Stimulated activated CD4-positive, alpha-beta T cell treated with anti-CD3 and anti-CD28 coated beads, TNF-alpha, amount 100 ng/mL, for 4 hours (primary cell): Measurements from ENCODE around the gene STK17A.

ENCODE experiments used
- DNase-seq, 3 experiments: peaks; one replicate each; pipeline ENCODE4 v3.0.0-alpha.2; 2020; ENCODE audit warnings: low read depth in 3 of 3

Gene STK17A

GRCh38 chr7:43634384-43634783 lies 51.5 kb downstream of the STK17A start:
- DNase-seq = no peak

- DNase-seq = no peak
These were observed 53.2 kb downstream of the STK17A start for GRCh38 chr7:43636093-43636492.

GRCh38 chr7:43637114-43637806 lies 54.4 kb downstream of the STK17A start:
- no peak for DNase-seq

GRCh38 chr7:43639858-43640491 lies 57.1 kb downstream of the STK17A start:
- DNase-seq = no peak

GRCh38 chr7:43640679-43641078 lies 57.8 kb downstream of the STK17A start:
- no peak for DNase-seq

- DNase-seq = no peak
These were observed 60.2 kb downstream of the STK17A start for GRCh38 chr7:43642897-43643630.

- DNase-seq = no peak
These were observed 60.9 kb downstream of the STK17A start for GRCh38 chr7:43643846-43644245.

- DNase-seq = no peak
These were observed 62.9 kb downstream of the STK17A start for GRCh38 chr7:43645699-43646226.

- DNase-seq = no peak
These were observed 63.9 kb downstream of the STK17A start for GRCh38 chr7:43646603-43647338.

GRCh38 chr7:43647339-43647672 lies 64.4 kb downstream of the STK17A start:
- DNase-seq = no peak

GRCh38 chr7:43647673-43648472 lies 65.0 kb downstream of the STK17A start:
- DNase-seq = peak in 1 of 3 experiments; percentile 12

GRCh38 chr7:43648473-43649406 lies 65.8 kb downstream of the STK17A start:
- DNase-seq = no peak

- DNase-seq = peak in 1 of 3 experiments; percentile 37
These were observed 66.9 kb downstream of the STK17A start for GRCh38 chr7:43649755-43650274.

- DNase-seq = no peak
These were observed 67.6 kb downstream of the STK17A start for GRCh38 chr7:43650457-43651052.

- no peak for DNase-seq
These were observed 69.5 kb downstream of the STK17A start for GRCh38 chr7:43652364-43652763.

- no peak for DNase-seq
These were observed 70.6 kb downstream of the STK17A start for GRCh38 chr7:43653466-43653865.

GRCh38 chr7:43653891-43654504 lies 71.1 kb downstream of the STK17A start:
- no peak for DNase-seq

- no peak for DNase-seq
These were observed 72.7 kb downstream of the STK17A start for GRCh38 chr7:43655584-43655983.

- DNase-seq = no peak
These were observed 74.1 kb downstream of the STK17A start for GRCh38 chr7:43656997-43657396.
